IMR-90 (cell line): Measurements from ENCODE around the gene SERPINA6.

Experiments used
- BHLHE40 ChIP-seq: fragments of 150-350 bp; IDR thresholded peaks from 2 replicates; pipeline ENCODE4 v1.6.1; 2016; ENCODE audit warnings: mild to moderate bottlenecking, low read depth, low read length
- CEBPB ChIP-seq: IDR thresholded peaks from 2 replicates; pipeline ENCODE4 v1.6.1; 2012; ENCODE audit warnings: low read depth, low read length, improper control_type of control experiment
- CHD1 ChIP-seq: IDR thresholded peaks from 2 replicates; pipeline ENCODE4 v1.6.1; 2012; ENCODE audit warnings: low read depth, low read length, improper control_type of control experiment
- MAFK ChIP-seq: IDR thresholded peaks from 2 replicates; pipeline ENCODE4 v1.6.1; 2012; ENCODE audit warnings: low read depth, low read length, improper control_type of control experiment
- NFE2L2 ChIP-seq: fragments of 150-350 bp; IDR thresholded peaks from 2 replicates; pipeline ENCODE4 v1.6.1; 2016; ENCODE audit warnings: low read depth, mild to moderate bottlenecking, low read length
- POLR2A ChIP-seq: IDR thresholded peaks from 2 replicates; pipeline ENCODE4 v1.6.1; 2012; ENCODE audit warnings: mild to moderate bottlenecking, low read depth, low read length
- RAD21 ChIP-seq: IDR thresholded peaks from 2 replicates; pipeline ENCODE4 v1.6.1; 2012; ENCODE audit warnings: low read length, improper control_type of control experiment
- RFX5 ChIP-seq: IDR thresholded peaks from 2 replicates; pipeline ENCODE4 v1.8.0; 2012; ENCODE audit warnings: low read depth, mild to moderate bottlenecking, low read length, moderate library complexity
- SMC3 ChIP-seq: fragments of 150-350 bp; IDR thresholded peaks from 2 replicates; pipeline ENCODE4 v1.6.1; 2016; ENCODE audit warnings: low read depth, mild to moderate bottlenecking, antibody characterized with exemption, low read length, moderate library complexity
- TF ChIP-seq, protein P1 (sequence below): conservative IDR thresholded peaks from 2 replicates; pipeline ENCODE4 v1.5.1; 2012; ENCODE audit warnings: mild to moderate bottlenecking, low read depth, low read length, improper control_type of control experiment
- TF ChIP-seq, protein P2 (sequence below): fragments of 150-350 bp; IDR thresholded peaks from 2 replicates; pipeline ENCODE4 v1.6.1; 2017; ENCODE audit warnings: mild to moderate bottlenecking, antibody characterized with exemption, low read length, low read depth

DNA sequence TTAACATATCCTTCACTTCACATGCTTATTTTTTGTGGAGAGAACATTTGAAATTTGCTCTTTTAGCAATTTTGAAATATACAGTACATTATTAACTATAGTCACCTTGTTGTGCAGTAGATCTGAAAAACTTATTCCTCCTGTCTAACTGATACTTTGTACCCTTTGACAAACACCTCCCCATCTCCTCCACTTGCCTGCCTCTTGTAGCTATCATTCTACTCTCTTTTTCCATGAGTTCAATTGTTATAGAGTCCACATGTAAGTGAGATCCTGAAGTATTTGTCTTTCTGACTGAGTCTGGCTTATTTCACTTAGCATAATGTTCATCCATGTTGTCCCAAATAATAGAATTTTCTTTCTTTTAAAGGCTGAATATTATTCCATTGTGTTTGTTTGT lies 9.5 kb upstream of the SERPINA6 start:
- TF ChIP-seq, protein P1, sequence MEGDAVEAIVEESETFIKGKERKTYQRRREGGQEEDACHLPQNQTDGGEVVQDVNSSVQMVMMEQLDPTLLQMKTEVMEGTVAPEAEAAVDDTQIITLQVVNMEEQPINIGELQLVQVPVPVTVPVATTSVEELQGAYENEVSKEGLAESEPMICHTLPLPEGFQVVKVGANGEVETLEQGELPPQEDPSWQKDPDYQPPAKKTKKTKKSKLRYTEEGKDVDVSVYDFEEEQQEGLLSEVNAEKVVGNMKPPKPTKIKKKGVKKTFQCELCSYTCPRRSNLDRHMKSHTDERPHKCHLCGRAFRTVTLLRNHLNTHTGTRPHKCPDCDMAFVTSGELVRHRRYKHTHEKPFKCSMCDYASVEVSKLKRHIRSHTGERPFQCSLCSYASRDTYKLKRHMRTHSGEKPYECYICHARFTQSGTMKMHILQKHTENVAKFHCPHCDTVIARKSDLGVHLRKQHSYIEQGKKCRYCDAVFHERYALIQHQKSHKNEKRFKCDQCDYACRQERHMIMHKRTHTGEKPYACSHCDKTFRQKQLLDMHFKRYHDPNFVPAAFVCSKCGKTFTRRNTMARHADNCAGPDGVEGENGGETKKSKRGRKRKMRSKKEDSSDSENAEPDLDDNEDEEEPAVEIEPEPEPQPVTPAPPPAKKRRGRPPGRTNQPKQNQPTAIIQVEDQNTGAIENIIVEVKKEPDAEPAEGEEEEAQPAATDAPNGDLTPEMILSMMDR, result no peak
- TF ChIP-seq NFE2L2 (no peak), SMC3 (no peak), POLR2A (no peak), CEBPB (no peak), CHD1 (no peak), RAD21 (no peak), MAFK (no peak), BHLHE40 (no peak), RFX5 (no peak)
- TF ChIP-seq, protein P2, sequence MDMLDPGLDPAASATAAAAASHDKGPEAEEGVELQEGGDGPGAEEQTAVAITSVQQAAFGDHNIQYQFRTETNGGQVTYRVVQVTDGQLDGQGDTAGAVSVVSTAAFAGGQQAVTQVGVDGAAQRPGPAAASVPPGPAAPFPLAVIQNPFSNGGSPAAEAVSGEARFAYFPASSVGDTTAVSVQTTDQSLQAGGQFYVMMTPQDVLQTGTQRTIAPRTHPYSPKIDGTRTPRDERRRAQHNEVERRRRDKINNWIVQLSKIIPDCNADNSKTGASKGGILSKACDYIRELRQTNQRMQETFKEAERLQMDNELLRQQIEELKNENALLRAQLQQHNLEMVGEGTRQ, result no peak
